NCI-H69 (cell line): Measurements from ENCODE around the gene COPA.
"Not testable (repeated sequence)": the region's sequence is repeated elsewhere in the genome, so short reads cannot be mapped to it uniquely, and the experiment has no call there.

Source experiments
- DNase-seq: peaks from one replicate; lab custom pipeline; 2025; lab: John Stamatoyannopoulos, UW

The COPA gene

GRCh38 chr1:160326418-160326817, 16.6 kb downstream of the COPA start:
- no peak for DNase-seq

- DNase-seq, result peak; percentile 98
Measured at GRCh38 chr1:160325252-160325651, 17.8 kb downstream of the COPA start.

GRCh38 chr1:160322831-160323230, 20.2 kb downstream of the COPA start:
- DNase-seq, result no peak

GRCh38 chr1:160315359-160315758, 27.7 kb downstream of the COPA start:
- no peak for DNase-seq

- no peak for DNase-seq
Measured at GRCh38 chr1:160309571-160309970, 33.5 kb downstream of the COPA start.

- no peak for DNase-seq
Measured at GRCh38 chr1:160309185-160309557, 33.9 kb downstream of the COPA start.

GRCh38 chr1:160308451-160309184, 34.4 kb downstream of the COPA start:
- no peak for DNase-seq

- no peak for DNase-seq
Measured at GRCh38 chr1:160307118-160307791, 35.8 kb downstream of the COPA start.

GRCh38 chr1:160300173-160300572, 42.9 kb downstream of the COPA start:
- DNase-seq, result no peak

- no peak for DNase-seq
Measured at GRCh38 chr1:160296036-160296435, 47.0 kb downstream of the COPA start.

- no peak for DNase-seq
Measured at GRCh38 chr1:160293020-160293968, 49.8 kb downstream of the COPA start.

GRCh38 chr1:160291248-160292220, 51.5 kb downstream of the COPA start:
- DNase-seq, result peak; percentile 68

GRCh38 chr1:160287769-160288168, 55.3 kb downstream of the COPA start:
- DNase-seq, result not testable (repeated sequence)

- DNase-seq, result no peak
Measured at GRCh38 chr1:160285506-160285905, 57.5 kb downstream of the COPA start.

- DNase-seq, result peak; percentile 97
Measured at GRCh38 chr1:160284782-160285344, 58.2 kb downstream of the COPA start, which contains the start of gene PEX19. Gene PEX19, minus strand, starts transcription at chr1:160285133. Its CDS starts 9 bp downstream, at chr1:160285124.

- peak; percentile 51 for DNase-seq
Measured at GRCh38 chr1:160284220-160284781, 58.7 kb downstream of the COPA start.

GRCh38 chr1:160282807-160283206, 60.2 kb downstream of the COPA start:
- no peak for DNase-seq

GRCh38 chr1:160277987-160278386, 65.1 kb downstream of the COPA start:
- no peak for DNase-seq

- no peak for DNase-seq
Measured at GRCh38 chr1:160277330-160277729, 65.7 kb downstream of the COPA start.

- no peak for DNase-seq
Measured at GRCh38 chr1:160271025-160271424, 72.0 kb downstream of the COPA start.
